Stimulated activated CD8-positive, alpha-beta memory T cell treated with anti-CD3 and anti-CD28 coated beads, Interleukin-7, amount 100 ng/mL, for 4 hours (primary cell): ENCODE data around the gene PRELID2.

Experiments used
- DNase-seq, 2 donors: peaks; one replicate each; pipeline ENCODE4 v3.0.0-alpha.2; 2020; ENCODE audit warnings: low read depth in 2 of 2

Gene PRELID2

GRCh38 chr5:145797336-145797735 lies 37.8 kb downstream of the PRELID2 start:
- no peak for DNase-seq

GRCh38 chr5:145796318-145796717 lies 38.8 kb downstream of the PRELID2 start:
- DNase-seq: no peak

- no peak for DNase-seq
These were observed 41.6 kb downstream of the PRELID2 start for GRCh38 chr5:145793574-145793973.

- DNase-seq: no peak
These were observed 42.3 kb downstream of the PRELID2 start for GRCh38 chr5:145792840-145793239.

- no peak for DNase-seq
These were observed 43.3 kb downstream of the PRELID2 start for GRCh38 chr5:145791866-145792265.

- no peak for DNase-seq
These were observed 47.1 kb downstream of the PRELID2 start for GRCh38 chr5:145787996-145788395.

GRCh38 chr5:145787507-145787906 lies 47.6 kb downstream of the PRELID2 start:
- DNase-seq: no peak

GRCh38 chr5:145787001-145787400 lies 48.1 kb downstream of the PRELID2 start:
- DNase-seq: no peak

GRCh38 chr5:145780982-145781381 lies 54.2 kb downstream of the PRELID2 start:
- no peak for DNase-seq

GRCh38 chr5:145778144-145778900 lies 56.8 kb downstream of the PRELID2 start:
- no peak for DNase-seq

- DNase-seq: no peak
These were observed 57.6 kb downstream of the PRELID2 start for GRCh38 chr5:145777445-145778063.

GRCh38 chr5:145776886-145777285 lies 58.3 kb downstream of the PRELID2 start:
- no peak for DNase-seq

GRCh38 chr5:145775893-145776444 lies 59.2 kb downstream of the PRELID2 start:
- no peak for DNase-seq

- DNase-seq: no peak
These were observed 59.7 kb downstream of the PRELID2 start for GRCh38 chr5:145775411-145775810.

GRCh38 chr5:145774442-145774841 lies 60.7 kb downstream of the PRELID2 start:
- no peak for DNase-seq

GRCh38 chr5:145772466-145772865 lies 62.7 kb downstream of the PRELID2 start:
- no peak for DNase-seq

- DNase-seq: no peak
These were observed 66.3 kb downstream of the PRELID2 start for GRCh38 chr5:145768863-145769262.

- DNase-seq: no peak
These were observed 70.8 kb downstream of the PRELID2 start for GRCh38 chr5:145764325-145764724.

- DNase-seq: no peak
These were observed 72.3 kb downstream of the PRELID2 start for GRCh38 chr5:145762833-145763232.

GRCh38 chr5:145761254-145761653 lies 73.9 kb downstream of the PRELID2 start:
- no peak for DNase-seq

- no peak for DNase-seq
These were observed 74.5 kb downstream of the PRELID2 start for GRCh38 chr5:145760660-145761059.

GRCh38 chr5:145752947-145753346 lies 82.2 kb downstream of the PRELID2 start:
- no peak for DNase-seq

GRCh38 chr5:145752534-145752933 lies 82.6 kb downstream of the PRELID2 start:
- DNase-seq: no peak
